ENCODE data around the gene SLC25A21.

SLC25A21 gene

DNA sequence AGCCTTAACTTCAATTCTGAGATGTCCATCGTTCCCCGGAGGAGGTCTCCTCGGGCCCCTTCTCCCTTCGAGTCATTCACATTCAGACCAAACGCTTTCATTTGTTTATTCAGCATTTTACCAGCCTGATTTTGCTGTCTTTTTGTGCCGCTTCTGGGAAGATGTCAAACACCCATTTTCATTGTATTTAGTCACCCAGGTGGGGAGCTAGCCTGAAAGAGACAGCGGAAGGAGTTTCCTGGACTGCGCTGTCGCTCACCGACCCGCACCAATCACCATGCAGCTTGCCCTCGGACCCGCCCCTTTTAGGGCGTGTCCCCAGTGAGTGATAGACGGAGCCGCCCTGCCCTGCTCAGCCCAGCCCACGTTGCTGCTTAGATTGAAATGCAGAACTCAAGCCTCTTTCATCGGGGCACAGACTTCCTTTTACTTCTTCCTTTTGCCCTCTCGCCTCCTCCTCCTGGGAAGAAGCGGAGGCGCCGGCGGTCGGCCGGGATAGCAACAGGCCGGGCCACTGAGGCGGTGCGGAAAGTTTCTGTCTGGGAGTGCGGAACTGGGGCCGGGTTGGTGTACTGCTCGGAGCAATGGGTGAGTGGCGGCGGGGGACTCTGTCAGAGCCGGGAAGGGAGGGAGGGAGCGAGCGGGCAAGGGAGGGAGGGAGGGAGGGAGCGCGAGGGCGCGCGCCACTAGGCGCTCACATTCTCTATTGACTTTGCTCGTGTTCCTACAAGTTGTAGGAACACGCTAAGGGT lies 510.7 kb downstream of the SLC25A21 start, which contains the start of gene PAX9:
Gene PAX9, plus strand, starts transcription at position 355 of the 752 bp plus-strand sequence. Its CDS starts 230 bp downstream, at position 585.
- DNase-seq (ENCODE audit: low read depth): no peak

DNA sequence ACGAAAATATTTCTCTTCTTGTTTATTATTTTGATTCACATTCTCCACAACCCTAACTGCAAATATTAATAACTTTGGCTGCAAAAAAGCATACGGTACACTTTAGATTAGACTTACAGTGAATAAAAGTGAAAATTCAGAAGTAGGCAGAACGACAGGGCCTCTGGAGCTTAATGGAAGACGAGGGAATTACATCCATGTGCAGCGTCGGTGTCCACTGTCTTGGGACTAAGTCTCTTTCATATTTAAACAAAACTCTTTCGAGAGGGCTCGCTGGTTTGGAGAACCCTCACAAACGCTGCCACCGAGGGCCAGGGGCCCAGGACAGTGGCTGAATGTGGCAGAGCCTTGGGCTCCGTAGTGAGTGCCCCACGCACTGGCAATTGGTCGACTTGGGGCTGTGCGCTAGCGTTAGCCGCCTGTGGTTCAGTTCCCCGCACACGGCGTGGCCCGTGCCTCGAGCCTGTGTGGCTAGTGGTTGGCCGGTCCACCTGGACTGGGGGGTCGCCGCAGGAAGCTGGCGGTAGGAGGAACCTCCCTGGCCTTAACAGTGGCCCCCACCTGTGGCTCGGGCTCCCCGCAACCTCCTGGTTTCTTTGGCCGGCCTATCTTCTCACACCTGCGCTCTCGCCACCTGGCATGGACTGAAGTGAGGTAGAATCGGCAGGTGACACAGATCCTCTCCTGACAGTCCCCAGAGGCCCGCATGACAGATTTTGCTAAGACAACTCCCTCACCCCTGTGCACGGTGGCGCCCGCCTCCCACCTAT lies 511.5 kb downstream of the SLC25A21 start:
- DNase-seq (ENCODE audit: low read depth): no peak

DNA sequence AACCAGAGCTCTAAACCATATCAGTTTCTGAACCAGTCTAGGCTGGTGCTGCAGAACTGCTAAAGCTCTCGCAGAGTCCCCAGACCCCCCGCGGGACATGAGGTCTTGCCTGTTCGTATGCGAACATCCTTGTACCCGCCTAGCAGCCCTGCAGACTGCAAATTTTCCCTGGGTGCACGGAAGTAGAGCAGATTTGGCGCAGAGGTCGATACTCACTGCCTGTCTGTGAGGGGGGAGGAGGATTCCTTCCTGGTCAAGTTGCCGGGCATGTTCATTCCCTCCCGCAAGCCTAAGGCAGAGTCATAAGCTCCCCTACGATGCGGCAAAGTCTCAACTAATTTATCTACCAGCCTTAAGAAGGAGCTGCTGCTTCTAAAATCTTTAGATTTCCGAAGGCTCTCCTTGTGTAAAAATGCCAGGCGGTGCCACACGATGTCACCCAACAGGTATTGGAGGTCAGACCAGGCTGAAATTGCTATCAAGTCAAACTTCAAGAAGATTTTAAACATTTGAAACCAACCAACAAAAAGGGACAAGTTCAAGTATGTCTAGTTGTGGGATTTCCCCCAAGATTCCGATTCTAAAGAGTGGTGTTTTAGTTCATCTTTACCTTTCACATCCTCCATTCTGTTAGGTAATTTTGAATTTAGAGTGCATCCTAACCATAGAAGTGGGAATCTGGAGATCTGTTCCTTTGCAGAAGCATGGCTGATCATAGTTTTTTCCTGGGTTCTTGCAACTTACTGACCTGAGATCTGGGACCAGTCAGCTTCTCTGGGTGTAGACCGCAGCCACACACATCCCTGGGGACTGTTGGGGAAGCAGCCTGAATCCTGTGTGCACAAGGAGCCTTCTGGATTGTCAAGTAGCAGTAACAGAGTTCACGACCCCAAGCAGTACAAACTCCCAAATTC lies 512.3 kb downstream of the SLC25A21 start:
- DNase-seq (ENCODE audit: low read depth): no peak

DNA sequence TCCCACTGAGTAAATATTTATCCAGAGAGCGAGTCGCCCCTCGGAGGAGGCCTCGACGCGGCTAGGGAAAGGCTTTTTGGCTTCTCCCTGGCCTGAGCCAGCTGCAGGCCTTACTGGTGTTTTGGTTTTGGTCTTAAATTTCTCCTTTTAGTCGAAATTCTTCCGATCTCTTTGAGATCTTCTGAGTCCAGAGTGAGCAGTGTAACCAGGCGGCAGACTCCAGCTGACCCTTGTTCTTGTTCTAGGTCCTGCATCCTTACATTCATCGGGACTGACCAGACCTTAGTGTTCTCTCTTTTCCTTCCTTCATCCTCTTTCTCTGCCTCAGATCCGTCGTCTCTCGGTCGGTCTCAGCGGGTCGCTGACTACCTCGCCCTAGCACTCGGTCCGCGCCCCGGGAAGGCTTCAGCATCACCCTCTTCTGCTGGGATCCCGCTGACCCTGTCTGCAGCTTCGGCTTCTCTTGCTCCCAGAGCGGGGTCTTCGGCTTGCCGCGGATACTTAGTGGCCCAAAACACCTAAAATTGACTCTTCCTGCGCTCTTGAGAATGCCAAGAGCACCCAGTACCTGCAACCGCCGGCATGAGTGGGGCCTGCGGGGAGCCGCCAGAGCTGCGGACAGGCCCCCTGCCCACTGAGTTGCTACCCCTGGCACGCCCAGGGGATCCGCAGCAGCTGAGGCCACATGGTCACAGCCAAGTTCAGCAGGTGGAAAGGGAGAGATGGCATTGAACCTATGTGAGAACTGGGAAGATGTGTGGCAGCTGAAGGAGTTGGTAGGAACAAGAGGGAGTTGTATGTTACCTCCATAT lies 513.2 kb downstream of the SLC25A21 start:
- no peak for DNase-seq (ENCODE audit: low read depth)

DNA sequence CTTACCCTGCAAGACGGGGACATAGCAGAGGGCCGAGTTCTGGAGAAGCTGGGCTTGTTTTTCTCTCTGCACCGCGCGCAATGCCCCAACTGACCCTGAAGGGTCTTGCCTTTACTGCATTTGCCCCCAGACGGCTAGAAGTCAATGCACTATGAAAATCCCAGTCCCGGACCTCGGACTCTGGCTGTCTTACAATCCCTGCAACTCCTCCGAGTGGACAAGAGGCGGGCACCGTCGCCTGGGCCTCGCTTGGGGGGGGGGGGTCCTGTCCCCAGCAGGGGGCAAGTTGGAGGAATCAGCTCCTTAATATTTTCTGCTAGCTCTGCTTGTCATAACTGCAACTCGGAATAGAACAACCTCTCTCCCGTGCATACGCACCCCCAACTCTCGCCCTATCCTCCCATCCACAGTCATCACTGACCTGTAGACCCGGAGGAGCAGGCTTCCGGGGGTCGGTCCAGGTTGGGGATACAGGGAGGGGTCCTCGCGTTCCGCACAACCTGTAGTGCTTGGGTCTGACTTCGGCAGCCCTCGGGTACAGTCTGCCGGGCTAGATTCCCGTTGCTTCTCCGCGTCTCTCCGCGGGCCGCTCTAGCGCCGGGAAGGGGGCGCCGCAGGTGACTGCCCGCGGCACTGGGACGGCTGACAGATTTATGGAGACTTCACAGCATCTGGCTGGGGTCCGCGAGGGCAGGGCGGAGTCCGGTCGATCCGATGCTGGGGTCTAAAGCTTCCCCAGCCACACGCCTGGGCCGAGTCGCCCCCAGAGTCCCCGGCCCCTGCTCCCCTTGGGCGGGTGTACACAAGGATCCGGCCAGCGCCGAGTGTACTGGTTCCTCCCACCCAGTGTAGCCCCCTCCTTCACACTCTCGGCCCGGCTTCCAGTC lies 514.0 kb downstream of the SLC25A21 start:
- DNase-seq (ENCODE audit: low read depth): no peak

DNA sequence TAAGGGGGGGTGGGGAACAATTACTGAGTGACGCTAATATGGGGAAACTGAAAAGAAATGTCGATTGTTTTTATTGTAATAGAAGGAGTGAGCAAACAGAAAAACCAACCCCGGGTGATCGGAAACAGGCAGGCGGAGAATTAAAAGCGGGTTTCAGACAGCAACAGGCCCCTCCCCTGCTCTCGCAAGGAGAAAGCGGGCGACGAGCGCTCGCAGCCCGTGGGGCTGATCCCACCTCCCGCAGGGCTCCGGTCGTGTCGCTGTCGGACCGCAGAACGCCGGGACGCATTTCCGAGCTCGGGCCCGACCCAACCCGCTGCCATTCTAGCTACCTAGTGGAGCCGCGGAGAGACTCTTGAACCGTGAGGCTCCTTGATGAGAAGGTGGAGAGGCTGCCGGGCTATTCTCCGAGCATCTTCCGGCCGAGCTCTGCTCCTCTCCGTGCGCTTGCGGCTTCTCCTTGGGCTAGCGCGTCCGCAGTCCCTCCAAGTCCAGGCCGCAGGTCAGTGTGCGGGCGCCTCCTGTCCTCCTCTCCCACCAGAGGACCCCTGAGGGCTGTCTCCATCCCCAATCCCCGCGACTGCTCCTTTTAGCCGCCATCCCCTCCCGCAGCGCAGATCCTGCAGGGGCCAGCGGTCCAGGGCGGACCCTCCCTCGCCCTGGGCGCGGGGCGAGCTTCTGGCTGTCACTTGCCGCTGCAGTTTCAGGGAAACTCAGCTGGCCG lies 514.8 kb downstream of the SLC25A21 start:
- DNase-seq (ENCODE audit: low read depth): no peak

DNA sequence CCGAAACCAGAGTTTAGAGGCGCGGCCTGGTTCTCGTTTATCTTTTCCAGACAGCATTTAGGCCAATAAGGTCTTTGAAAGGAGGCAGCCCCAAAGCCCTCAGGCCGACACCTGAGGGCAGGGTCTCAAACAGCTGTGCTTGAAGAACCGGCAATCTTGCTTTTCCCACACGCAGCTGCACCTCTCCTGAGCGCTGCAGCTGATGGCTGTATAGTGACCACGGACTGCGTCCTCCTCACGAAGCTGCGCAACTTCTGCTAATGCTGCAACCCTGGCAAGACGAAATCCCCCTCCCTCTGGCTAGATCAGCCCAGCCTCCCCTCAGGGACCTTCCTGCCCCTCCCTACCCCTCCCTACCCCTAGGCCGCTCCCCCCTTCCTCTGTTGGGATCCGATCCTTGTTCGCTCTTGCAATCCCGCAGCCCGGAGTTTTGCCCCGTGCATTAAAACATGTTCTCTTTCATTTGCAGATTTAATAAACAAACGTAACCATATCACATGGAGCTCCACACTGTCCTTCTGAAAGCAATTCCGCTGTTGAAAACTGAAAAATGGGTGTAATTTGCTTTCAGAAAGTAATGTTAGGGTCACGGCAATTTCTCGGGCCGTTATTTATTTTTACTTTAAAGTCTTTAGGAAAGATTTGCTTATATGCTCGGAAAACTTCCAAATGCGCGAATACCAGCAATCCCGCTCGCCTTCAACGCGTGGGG lies 515.6 kb downstream of the SLC25A21 start:
- no peak for DNase-seq (ENCODE audit: low read depth)

DNA sequence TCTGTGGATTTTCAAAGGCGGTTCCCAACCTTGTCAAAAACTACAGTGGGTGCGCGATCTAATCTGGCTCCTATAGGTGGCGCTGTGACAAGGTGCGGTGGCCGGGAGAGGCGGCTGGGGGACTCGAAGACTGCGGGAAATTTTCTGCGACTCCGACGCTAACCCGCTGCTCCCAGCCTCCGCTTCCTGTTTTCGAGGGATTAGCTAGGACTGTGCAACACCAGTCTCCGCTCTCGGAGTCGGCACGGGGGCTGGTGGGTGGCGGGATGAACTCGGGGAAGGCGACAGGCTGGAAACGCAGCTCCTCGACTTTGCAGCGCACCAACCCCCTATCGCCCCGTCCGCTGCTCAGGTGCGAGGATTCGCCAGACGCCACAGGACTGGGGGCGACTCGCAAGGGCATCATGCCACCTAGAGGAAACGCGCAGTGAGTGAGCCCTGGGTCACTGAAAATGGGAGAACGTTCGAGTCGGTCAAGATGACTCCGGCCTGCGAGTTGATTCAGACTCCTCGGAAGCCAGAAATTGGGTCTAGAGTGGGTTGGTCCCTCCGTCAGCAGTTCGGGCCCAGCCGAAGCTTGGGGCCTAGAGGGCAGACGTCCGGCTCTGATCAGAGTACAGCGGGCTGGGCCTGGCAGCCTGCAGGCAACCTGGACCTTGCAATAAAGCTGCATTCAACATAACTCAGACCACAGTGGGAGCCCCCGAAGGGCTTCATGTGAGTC lies 516.3 kb downstream of the SLC25A21 start:
- DNase-seq (ENCODE audit: low read depth): no peak

DNA sequence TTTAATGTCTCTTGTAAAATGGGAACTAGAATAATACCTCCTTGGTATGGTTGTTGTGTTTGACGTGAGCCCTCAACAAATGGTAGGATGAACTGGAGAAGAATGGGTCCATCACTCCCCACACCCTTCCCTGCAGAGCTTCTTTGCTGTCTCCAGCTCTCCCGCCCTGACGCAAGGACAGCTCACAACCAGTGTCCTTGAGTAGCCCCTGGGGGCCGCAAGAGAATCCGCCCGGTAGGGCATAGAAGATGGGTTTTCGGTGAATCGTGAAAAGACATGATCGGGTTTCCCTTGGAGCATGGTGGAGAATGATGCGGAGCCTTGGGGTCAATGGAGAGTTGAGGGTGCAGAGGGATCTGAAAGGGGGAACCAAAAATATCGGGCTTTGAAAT lies 516.8 kb downstream of the SLC25A21 start:
- DNase-seq (ENCODE audit: low read depth): no peak

DNA sequence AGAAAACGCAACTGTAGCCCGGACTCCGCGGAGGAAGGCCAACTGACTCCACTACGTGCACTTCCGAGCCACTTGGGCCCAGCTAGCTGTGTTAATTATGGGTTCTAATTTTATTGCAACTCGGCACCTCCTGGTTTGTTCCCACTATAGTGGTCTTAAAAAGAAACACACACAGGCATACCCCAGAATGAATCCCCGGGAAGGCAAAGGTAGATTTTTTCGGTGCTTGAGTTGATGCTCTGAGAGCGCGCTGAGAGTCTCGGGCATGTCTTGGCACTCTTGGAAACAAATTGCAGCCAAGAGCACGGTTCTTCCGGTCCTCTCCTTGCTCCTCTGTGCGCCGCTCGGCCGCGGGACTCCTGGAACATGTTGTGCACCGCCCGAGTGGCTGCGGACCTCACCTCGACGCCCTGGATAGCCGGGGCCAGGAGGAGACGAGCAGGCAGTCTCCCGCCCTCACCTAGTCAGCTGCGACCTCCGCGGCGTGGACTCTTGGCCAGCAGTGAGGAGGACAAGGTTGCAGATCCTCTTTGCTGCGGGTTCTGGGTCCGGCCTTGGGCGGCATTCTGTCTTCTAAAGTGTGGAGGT lies 517.5 kb downstream of the SLC25A21 start:
- DNase-seq (ENCODE audit: low read depth): no peak

DNA sequence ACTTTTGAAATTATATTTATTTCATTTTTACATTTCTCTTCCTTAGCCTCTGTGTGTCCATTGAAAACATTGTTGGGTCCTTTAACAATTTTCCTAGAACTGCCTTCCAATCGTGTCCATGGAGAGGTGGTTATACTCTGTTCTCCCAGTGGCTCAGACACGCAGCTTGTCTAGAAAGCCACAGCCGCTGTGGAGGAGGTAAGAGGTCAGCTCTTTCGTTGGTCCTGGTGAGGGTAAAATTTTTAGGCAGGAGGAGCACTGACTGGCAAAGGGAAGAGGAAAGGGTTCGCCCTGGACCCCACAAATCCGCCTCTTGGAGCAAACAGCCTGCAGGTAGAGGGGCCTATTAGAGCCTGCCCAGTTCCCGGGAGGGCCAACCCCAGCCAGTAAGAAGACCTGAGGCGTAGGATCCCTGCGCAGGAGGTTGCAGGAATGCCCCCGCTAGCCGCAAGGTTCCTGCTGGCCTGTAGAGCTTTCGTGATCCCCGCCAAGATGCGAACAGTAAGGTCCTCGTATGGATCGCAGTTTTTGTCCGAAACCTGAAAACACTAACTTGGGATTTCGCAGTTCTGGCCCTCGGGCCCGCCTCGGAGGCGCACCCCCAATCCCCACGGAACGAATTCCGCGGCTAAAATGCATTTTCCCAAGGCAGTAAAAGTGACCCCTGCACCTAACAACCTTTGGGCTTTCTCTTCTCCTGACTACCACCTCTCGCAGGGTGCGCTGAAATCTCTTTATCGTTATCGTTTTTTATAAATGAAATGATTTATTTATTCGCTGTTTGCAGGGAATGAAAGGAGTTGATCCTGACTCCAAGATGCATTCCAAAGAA lies 518.2 kb downstream of the SLC25A21 start:
- DNase-seq (ENCODE audit: low read depth): no peak

DNA sequence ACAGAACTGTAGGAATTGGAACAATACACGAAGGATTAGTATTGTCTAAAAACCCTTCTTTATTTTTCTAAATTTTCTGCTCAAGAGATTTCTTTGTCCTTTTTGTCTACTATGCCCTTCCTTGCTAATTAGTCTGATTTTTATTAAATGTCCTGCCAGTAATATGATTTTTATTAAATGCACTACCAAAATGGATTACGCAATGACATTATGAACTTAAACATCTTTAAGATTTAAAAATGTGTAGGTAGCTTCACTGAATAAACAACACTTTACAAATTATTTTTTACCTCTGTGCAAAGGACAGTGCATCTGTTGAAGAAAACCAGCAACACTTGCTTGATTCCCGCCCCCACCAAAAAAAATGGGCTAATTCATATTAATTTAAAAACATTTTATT lies 519.0 kb downstream of the SLC25A21 start:
- no peak for DNase-seq (ENCODE audit: low read depth)

DNA sequence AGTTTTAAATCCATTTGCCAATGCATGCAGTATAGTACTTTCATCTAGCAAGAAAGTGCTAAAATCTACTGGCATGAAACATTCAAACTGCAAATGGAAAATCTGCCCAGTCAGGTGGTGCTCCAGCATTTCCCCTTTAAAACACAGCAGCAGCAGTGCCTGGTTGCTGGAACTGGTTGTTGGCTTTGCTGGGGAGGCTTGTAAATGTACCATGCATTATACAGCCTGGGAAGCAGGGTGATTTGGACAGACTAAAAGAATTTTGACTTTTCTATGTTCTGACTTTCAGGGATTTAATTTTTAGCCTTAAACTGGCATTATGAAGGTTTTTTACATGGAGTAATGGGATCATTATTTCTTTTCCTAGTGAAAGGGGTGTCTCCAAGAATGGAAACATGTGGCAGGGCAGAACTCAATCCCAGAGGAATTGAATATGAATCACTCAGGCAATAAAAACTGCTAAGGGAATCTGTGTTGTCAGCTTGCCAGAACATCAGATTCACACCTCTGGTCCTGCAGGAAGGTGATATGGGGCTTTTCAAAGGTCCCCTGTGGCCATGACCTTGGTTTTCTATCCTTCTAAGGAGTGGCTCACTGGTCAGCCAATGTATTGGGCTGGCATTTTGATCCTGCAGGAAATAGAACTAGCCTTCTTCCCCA lies 519.7 kb downstream of the SLC25A21 start:
- DNase-seq (ENCODE audit: low read depth): no peak

DNA sequence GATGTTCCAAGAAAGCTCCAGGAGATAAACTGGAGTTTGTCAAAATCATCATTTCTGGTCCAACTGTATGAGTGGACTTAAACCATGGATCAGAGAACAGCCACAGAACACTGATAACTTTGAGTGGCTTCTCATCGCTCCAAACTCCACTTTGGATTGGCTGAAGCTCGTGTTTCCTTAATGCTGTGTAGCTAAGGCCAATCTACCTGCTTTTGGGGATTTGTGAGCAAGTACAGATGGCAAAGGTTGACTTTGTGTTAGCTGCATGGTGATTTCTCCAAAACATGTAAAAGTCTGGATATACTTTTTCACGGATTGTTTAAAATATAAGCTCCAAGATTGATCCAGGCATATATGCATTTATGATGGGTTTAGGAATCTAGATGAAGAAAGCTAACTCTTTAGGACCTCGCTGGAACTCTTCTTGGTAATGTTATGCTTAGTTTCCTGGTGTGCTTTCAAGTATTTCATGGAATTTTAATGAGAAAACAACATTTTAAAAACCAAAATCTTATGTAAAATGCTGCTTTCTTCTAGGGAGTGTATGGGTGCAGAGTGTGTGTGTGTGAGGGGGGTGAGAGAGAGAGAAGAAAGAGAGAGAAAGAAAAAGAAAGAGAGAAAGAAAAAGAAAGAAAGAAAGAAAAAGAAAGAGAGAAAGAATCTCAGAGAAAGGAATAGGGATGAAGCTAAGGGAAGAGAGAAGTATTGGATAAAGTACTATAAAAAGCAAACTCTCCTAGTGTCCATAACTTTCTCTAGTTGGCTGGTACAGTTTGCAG lies 522.3 kb downstream of the SLC25A21 start:
- DNase-seq (ENCODE audit: low read depth): no peak

DNA sequence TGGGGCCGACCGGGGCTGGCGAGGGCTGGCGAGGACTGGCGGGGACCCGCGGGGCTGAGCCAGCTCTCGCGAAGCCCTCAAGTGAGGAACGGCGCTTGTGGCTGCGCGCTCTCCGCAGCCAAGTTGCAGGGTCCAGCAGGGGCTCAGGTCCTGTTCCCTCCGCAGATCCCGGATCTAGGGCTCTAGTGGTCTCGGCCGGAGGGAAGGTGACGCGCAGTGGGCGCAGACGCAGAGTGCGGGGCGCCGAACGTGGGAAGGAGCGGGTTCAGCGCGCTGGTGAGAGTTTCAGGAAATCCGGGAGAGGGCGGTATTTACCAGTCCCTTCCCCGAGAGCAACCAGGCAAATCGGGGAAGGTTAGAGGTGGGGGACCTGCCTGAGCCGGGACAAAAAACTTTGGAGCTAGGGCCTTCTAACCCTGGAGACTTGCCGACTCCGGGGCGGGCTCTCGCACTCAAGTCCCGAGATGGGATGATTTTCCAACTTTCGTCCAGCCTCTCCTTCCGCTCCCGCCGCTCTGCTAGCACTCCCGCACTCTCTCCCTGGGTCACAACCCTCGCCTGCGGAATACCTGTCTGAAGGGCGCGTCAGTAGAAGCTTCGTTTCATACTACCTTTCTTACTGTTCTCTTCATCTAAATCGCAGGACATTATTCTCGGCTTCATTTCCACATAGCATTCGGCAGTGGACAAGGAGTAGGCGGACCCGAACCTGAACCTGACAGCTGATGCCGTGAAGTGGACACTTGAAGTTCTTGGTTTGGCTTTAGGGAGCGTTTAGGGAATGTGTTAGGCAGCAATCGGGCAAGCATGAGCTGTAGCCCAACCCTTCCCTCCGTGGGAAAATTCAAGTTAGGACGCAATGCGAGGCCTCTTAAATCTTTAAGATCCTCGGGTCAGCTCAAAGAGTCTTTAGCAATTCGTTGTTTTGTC lies 524.3 kb downstream of the SLC25A21 start:
- DNase-seq (ENCODE audit: low read depth): no peak

Data from activated T-helper 1 cell treated with Interleukin-2 at 50 U/mL for 16 hours (primary cell).